Testis (tissue), 2 donors: ENCODE data around the gene FSD1.

Experiments used
- POLR2A ChIP-seq: fragments of 450-650 bp; IDR thresholded peaks from one replicate; pipeline ENCODE4 v1.6.1; 2017; ENCODE audit warnings: antibody characterized with exemption, mild to moderate bottlenecking, moderate library complexity
- TF ChIP-seq, protein P1 (sequence below), 3 experiments: fragments of 450-650 bp in 2 of 3; fragments of 200-600 bp in 1 of 3; sonication (generic) in 1 of 3; IDR thresholded peaks; one replicate each; pipeline ENCODE4 v1.5.1; 2016 to 2019; ENCODE audit warnings: antibody characterized with exemption in 3 of 3, mild to moderate bottlenecking in 2 of 3, moderate library complexity in 1 of 3

DNA sequence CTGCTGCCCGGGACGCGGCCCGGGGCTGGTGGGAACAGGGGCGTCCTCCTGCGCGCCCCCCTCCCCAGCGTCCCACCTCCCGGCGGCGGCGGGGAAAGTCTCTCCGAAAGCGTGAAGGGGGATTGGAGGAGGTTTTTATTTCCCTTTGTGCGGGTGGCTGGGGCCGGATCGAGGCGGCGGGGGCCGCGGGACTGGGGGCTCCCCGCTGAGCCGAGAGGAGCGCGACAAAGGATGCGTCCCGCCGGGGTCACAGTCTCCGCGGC, 25.2 kb upstream of the FSD1 start:
- TF ChIP-seq POLR2A: no peak
- TF ChIP-seq, protein P1, sequence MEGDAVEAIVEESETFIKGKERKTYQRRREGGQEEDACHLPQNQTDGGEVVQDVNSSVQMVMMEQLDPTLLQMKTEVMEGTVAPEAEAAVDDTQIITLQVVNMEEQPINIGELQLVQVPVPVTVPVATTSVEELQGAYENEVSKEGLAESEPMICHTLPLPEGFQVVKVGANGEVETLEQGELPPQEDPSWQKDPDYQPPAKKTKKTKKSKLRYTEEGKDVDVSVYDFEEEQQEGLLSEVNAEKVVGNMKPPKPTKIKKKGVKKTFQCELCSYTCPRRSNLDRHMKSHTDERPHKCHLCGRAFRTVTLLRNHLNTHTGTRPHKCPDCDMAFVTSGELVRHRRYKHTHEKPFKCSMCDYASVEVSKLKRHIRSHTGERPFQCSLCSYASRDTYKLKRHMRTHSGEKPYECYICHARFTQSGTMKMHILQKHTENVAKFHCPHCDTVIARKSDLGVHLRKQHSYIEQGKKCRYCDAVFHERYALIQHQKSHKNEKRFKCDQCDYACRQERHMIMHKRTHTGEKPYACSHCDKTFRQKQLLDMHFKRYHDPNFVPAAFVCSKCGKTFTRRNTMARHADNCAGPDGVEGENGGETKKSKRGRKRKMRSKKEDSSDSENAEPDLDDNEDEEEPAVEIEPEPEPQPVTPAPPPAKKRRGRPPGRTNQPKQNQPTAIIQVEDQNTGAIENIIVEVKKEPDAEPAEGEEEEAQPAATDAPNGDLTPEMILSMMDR (IDR thresholded peaks at IDR 0.05): no peak
